GM19324 (cell line): Measurements from ENCODE around the gene TRIM33.
"Not testable (repeated sequence)": the region's sequence is repeated elsewhere in the genome, so short reads cannot be mapped to it uniquely, and the experiment has no call there.

ENCODE experiments used
- ATAC-seq: cut with Tn5 transposase; IDR thresholded peaks from one replicate; pipeline ENCODE4 v1.9.1; 2021; ENCODE audit warnings: mild to moderate bottlenecking, moderate library complexity; ENCODE audit not compliant: unreplicated experiment, low FRiP score

The TRIM33 gene

DNA sequence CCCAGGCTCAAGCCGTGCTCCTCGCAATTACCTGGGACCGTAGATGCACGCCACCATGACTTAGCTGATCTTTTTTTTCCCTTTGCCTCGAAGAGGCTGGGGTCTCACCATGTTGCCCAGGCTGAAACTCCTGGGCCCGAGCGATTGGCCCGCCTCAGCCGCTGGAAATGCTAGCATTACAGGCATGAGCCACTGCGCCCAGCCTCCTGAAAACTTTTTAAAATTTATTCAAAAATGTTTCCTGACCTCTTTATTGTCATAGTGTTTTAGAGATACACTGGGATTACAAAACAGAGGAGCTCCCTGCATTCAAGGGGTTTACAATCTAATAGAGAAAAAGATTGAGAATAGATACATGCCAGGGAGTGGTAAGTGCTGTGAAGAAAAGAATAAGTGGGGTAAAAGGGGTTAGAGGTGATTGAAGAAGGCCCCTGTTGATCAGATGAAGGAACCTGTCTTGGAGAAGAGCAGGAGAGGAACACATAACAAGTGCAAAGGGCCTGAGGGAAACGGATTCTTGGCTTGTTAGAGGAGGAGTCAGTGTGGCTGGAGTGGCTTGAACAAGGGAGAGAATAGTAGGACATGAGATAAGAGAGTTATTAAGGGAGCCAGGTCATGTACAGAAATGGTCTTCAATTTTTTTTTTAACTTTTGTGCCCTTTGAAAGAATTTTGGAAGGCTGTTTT, 1.7 kb upstream of the TRIM33 start:
- no peak for ATAC-seq

DNA sequence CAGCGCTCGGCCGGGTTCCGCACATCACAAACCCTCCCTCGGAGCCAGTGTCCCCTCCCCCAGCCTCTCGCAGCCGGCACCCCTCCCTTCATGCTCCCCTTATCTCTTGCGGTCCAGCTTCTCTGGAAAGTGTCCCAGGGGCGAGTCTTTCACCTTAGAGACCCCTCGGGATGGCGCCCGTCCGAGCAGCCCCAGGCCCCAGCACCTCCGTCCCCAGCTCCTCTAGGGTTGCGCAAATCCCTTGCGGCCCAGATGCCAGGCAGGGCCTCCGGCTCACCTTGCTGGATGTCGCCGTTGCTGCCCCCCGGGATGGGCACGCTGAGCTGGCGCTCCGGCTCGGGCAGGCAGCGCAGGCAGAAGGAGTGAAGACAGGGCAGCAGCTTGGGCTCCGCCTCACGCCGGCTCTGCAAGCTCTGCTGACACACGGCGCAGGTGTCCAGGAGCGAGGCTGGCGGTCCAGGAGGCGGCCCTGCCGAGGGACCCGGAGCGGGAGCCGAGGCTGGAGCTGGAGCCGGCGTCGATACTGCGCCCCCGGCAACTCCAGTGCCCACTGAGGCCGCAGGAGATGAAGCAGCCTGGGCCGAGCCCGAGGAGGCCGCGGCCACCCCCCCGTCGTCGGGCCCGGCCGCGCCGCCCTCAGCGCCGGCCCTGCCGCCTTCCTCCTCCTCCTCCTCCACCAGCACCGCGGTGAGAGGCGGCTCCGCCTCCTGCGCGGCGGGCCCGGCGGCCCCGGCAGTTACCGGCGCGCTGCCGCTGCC, 550 bp downstream of the TRIM33 start:
- ATAC-seq = peak; percentile 77

DNA sequence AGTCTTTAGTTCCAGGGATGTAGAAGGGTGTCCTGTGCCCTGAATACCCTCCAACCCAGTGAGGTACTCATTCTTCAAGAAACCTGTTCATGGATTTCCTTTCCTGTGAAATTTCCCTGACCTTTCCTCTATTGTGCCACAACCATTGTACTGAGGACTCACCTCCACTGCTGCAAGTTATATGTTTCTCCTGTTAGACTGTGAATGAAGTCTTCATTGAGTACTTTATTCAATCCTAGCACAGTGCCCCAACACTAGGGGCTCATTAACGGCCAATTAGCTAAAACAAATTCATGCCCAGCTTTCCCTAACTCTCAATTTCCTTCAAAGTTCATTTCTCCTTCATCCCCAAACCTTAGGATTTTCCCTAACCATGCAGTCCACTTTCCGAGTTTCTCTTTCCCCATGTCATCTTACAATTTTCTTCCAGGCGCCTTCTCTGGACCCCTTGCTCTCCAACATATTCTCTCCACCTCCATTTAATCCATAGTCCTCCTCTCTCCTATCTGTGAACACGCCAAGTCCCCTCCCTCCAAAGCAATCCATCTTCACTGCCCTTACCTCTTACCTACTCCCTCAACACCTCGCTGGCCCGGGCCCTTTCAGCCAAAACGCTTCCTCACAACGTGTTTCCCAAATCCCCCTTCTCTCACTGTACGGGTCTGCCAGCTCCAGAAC, 1.3 kb downstream of the TRIM33 start:
- no peak for ATAC-seq

DNA sequence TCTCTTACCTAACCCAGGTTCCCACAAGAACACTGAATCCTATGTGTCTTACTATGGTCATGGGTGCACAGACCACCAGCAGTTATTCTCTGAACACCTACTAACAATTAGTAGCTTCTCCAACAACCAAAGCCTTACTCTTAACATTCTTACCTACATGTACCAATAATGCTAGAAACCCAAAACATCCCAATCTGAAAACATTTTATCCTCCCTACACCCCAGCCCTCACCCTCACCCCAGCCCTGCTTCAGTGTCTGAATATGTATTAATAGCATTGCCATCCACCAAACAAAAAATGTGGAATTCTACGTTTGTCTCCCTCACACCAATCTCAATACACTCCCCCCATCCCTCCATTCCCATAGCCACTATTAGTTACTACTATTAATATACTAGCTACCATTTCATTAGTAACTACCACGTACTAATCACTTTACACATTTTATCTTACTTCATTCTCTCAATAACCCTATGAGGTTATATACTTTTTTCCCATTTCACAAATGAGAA, 2.6 kb downstream of the TRIM33 start:
- ATAC-seq = no peak

- no peak for ATAC-seq
These were observed 3.5 kb downstream of the TRIM33 start for GRCh38 chr1:114507513-114507912.

DNA sequence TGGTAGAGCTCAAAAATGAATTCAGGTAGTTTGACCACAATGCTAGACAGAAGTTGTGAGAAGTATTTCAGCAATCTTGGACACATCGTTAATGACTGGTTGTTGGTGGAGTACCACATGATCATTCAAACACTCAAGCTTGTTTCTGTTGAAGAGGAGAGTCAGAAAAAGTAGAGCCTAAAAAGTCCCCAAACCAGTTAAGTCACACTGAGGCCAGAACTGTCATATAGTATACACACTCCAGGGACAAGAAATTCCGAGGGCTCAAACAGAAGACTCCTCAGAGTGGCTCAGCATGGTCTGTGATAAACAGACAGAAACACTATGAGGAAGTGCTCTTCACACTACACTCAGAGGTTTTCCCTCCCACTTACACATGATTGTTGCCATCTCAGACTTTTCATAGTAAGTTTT, 5.8 kb downstream of the TRIM33 start:
- ATAC-seq = no peak

GRCh38 chr1:114503916-114504422, 7.0 kb downstream of the TRIM33 start:
- ATAC-seq = no peak

- ATAC-seq = no peak
These were observed 8.9 kb downstream of the TRIM33 start for GRCh38 chr1:114502080-114502479.

- ATAC-seq = no peak
These were observed 11.5 kb downstream of the TRIM33 start for GRCh38 chr1:114499478-114499877.

DNA sequence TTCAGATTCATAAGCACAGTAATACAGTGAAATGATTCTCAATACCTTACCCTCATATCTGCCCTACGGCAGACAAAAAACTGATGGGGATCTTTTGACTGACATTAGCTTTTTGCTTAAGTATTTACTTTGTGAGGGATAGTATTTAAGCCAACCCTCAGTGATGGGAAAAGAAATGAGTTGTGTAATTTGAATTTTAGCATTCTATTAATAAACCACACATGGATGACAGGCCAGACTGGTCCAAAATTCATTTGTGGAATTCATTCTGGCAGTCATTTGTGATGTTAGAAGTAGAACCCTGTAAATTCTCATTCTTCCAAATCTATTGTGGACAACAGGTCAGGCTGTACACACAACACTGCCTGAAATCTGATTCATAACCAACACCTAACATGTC, 14.9 kb downstream of the TRIM33 start:
- no peak for ATAC-seq

DNA sequence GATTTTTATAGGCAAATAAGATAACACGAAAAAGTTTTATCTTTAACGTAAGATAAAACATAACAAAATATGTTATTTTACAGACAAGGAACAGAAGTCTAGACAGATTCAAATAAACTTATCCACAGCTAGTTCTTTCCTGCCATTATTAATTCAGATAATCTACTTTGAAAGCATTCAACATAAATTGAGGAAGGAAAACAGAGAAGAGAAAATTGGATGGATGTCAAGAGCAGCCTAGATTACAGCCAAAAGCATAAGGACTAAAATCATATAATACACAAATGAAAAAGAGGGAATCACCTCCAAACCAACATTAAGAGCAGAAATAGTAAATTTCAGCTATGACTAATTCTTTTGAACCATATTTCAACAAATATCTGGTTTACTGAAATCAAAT, 15.5 kb downstream of the TRIM33 start:
- no peak for ATAC-seq

DNA sequence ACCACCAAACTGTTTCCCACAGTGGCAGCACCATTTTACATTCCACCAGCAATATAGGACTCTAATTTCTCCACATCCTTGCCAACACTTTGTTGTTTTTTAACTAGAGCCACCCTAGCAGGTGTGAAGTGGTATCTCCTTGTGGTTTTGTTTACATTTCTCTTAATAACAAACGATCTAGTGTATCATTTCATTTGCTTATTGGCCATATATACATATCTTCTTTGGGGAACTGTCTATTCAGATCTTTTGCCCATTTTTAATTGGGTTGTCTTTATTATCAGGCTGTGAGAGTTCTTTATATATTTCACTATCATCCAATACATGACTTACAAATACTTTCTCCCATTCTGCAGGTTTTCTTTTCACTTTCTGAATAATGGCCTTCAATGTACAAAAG, 18.0 kb downstream of the TRIM33 start:
- ATAC-seq = no peak

- no peak for ATAC-seq
These were observed 20.7 kb downstream of the TRIM33 start for GRCh38 chr1:114490274-114490693.

DNA sequence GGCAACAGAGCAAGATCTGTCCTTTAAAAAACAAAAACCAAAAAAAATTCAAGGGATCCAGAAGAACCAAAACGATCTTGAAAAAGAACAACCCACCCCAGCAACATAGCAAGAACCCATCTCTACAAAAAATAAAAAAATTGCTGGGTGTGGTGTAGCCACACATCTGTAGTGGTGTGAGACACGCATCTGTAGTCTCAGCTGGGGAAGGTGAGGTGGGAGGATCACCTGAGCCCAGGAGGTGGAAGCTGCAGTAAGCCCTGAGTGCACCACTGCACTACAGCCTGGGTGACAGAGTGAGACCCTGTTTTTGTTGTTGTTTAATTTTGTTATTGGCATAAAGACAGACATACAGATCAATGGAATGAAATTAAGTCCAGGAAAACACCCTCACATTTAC, 22.3 kb downstream of the TRIM33 start:
- ATAC-seq = no peak

DNA sequence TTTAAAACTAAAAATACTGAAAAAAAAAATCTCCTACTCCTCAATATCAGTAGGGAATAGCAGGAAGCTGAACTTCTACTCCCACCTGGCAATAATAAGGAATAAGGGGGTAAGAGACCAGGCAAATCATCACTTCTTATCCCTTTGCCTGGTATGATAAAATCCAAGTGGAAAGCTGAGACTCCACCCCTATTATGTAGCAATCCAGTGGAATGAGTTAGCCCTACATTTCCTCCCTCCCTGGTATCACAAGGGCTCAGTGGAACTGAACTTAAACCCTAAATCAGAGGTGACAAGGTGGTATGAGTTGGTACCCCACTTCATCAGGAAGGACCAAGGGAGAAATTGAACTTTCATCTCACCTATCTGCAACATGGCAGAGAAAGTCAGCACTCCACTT, 25.7 kb downstream of the TRIM33 start:
- no peak for ATAC-seq

GRCh38 chr1:114482585-114482984, 28.4 kb downstream of the TRIM33 start:
- peak; percentile 93 for ATAC-seq

- ATAC-seq = not testable (repeated sequence)
These were observed 31.4 kb downstream of the TRIM33 start for GRCh38 chr1:114479636-114480035.

- ATAC-seq = no peak
These were observed 31.9 kb downstream of the TRIM33 start for GRCh38 chr1:114479134-114479533.

DNA sequence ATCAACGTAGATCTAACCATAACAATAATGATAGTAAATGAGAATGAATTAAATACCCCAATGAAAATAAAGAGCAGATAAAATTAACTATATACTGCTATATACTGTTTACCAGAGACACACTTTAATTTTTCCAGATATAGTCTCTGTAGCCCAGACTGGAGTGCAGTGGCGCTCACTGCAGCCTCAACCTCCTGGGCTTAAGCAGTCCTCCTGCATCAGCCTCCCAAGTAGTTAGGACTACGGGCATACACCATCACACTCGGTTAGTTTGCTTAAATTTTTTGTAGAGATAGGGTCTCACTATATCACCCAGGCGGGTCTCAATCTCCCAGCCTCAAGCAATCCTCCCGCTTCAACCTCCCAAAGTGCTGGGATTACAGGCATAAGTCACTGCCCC, 37.2 kb downstream of the TRIM33 start:
- no peak for ATAC-seq

DNA sequence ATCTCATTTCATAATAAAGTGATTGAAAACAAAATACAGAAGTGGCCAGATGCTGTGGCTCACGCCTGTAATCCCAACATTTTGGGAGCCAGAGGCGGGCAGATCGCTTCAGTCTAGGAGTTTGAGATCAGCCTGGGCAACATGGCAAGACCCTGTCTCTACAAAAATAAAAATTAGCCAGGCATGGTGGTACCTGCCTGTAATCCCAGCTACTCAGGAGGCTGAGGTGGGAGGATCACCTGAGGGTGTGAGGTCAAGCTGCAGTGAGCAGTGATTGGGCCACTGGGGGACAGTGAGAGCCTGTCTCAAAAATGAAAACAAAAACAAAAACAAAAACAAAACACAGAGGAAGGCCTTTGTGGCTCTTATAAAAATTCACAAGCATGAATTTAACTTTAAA, 38.6 kb downstream of the TRIM33 start:
- no peak for ATAC-seq

DNA sequence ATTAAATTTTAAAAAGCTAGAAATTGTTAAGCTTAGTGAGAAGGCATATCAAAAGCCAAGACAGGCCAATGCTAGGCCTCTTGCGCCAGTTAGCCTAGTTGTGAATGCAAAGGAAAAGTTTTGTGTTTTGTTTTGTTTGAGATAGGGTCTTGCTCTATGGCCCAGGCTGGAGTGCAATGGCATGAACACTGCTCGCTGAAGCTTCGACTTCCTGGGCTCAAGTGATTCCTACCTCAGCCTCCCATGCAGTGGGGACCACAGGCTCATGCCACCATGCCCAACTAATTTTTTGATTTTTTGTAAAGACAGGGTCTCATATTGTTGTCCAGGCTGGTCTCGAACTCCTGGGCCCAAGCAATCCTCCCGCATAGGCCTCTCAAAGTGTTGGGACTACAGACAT, 40.3 kb downstream of the TRIM33 start:
- no peak for ATAC-seq
